Measurements from ENCODE around the gene UBR1.

GRCh38 chr15:43070893-43071292 is 34.9 kb downstream of the UBR1 start:
- TF ChIP-seq, protein P1, sequence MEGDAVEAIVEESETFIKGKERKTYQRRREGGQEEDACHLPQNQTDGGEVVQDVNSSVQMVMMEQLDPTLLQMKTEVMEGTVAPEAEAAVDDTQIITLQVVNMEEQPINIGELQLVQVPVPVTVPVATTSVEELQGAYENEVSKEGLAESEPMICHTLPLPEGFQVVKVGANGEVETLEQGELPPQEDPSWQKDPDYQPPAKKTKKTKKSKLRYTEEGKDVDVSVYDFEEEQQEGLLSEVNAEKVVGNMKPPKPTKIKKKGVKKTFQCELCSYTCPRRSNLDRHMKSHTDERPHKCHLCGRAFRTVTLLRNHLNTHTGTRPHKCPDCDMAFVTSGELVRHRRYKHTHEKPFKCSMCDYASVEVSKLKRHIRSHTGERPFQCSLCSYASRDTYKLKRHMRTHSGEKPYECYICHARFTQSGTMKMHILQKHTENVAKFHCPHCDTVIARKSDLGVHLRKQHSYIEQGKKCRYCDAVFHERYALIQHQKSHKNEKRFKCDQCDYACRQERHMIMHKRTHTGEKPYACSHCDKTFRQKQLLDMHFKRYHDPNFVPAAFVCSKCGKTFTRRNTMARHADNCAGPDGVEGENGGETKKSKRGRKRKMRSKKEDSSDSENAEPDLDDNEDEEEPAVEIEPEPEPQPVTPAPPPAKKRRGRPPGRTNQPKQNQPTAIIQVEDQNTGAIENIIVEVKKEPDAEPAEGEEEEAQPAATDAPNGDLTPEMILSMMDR (IDR thresholded peaks at IDR 0.05) = no peak
- no peak for TF ChIP-seq POLR2AphosphoS5 (IDR thresholded peaks at IDR 0.05; ENCODE audit: insufficient read depth in 1 of 2, low read depth in 1 of 2)
- TF ChIP-seq POLR2A (IDR thresholded peaks at IDR 0.05) = no peak
